Measurements from ENCODE around the gene BBS9. TPM values are rescaled to one million over a fixed set of nuclear protein-coding genes. Genes with fewer than 3 reads are reported as not detected.

BBS9 gene
- total and polyA plus RNA-seq, 2 of the 4 experiments (the other 2 are of a cell fraction): 7.9 to 9.5 TPM

DNA sequence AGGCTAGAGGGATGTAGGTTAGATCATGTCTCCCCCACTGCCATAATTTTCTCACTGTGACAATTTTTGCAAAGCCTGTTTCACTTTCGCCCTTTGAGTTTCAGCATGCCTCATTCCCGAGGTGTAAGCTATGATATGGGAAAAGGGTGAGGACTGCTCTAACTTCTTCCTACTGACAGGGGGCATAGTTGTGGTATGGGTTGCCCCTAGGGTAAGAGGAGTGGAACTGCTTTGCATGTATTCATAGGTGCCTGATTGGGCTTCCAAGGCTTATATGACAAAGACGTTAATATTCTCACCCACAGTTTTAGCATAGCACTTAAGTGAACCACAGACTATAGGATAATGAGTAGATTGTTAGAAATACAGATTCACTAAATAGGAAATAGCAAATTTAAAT lies 148.7 kb downstream of the BBS9 start:
- Histone ChIP-seq H3K4me2 (ENCODE audit: low read depth, low read length) (no peak overlapping the region), H4K5ac (ENCODE audit: low read depth, low read length) (no peak overlapping the region), H4K20me1 (ENCODE audit: insufficient read depth, low read length) (no peaks in the 10 kb centered on the region), H3K9me1 (ENCODE audit: insufficient read depth, low read length) (no peaks in the 10 kb centered on the region), H2BK20ac (ENCODE audit: low read depth, low read length) (no peak overlapping the region), H3K4ac (ENCODE audit: low read depth, low read length) (no peak overlapping the region), H3K4me1 (ENCODE audit: control insufficient read depth, insufficient read depth, low read length) (no peaks in the 10 kb centered on the region), H3K79me1 (ENCODE audit: low read depth in 1 of 2, low read length in 2 of 2) (no peaks in the 10 kb centered on the region), H4K8ac (ENCODE audit: low read depth in 2 of 2, low read length in 2 of 2) (no peak overlapping the region), H2BK15ac (ENCODE audit: low read depth, low read length) (no peak overlapping the region), H2BK120ac (ENCODE audit: low read depth, low read length) (no peak overlapping the region), H3K14ac (replicated peaks; ENCODE audit: low read depth, low read length) (no peak overlapping the region), H3K23ac (ENCODE audit: low read depth, low read length) (no peak overlapping the region), H2BK5ac (ENCODE audit: low read depth, low read length, poor library complexity, severe bottlenecking) (no peak overlapping the region), H4K91ac (ENCODE audit: insufficient read depth, low read depth, low read length) (no peak overlapping the region), H3K36me3 (ENCODE audit: control insufficient read depth, insufficient read depth, low read length) (no peaks in the 10 kb centered on the region), H3K18ac (ENCODE audit: low read depth, low read length) (no peak overlapping the region), H3K9ac (ENCODE audit: low read depth, low read length) (no peak overlapping the region), H3K56ac (ENCODE audit: extremely low read depth, insufficient read depth, low read length) (no peak overlapping the region), H2AFZ (replicated peaks; ENCODE audit: low read length, poor library complexity) (no peak overlapping the region), H3K4me3 (ENCODE audit: insufficient read depth, low read depth, low read length) (no peak overlapping the region), H3K9me3 (ENCODE audit: control insufficient read depth, insufficient read depth, low read length) (peaks cover 14% of the 10 kb centered on the region), H2AK5ac (ENCODE audit: low read depth, low read length) (no peak overlapping the region), H2AK9ac (replicated peaks; ENCODE audit: low read depth, low read length, poor library complexity) (no peak overlapping the region), H3K27me3 (ENCODE audit: control insufficient read depth, insufficient read depth, low read length) (no peaks in the 10 kb centered on the region), H3K27ac (ENCODE audit: insufficient read depth, low read length) (no peak overlapping the region)
- no peak for TF ChIP-seq SMC3 (IDR thresholded peaks at IDR 0.05; ENCODE audit: low read depth, low read length)
- DNase-seq (no peak), ATAC-seq (ENCODE audit: low read depth) (no peak)
- ChIA-PET CTCF (no interaction called here), POLR2A (ENCODE audit: unreplicated experiment) (no interaction called here)
- intact Hi-C loops (cut with micrococcal nuclease) (loop anchor here (5.0 kb wide), 1 partner anchor 39 kb away; no protein-coding TSS in a partner anchor), in situ Hi-C loops (cut with MboI; ENCODE audit: low sequenced_read_pairs) (no loop called here), dilution Hi-C loops (cut with HindIII; ENCODE audit: low sequenced_read_pairs, unreplicated experiment) (no loop called here)
- TSS peak; percentile 36 for BruUV-seq (replicated peaks)
- no CpG with 5 or more reads among the region's 3 CpGs for WGBS, 2 experiments (ENCODE audit: extremely low coverage in 2 of 2, insufficient read length in 1 of 2)
